Mucosa of gallbladder (tissue), 1 donor: ENCODE data around the gene MOG. TPM values are rescaled to one million over a fixed set of nuclear protein-coding genes. Genes with fewer than 3 reads are reported as not detected.
A peak's percentile ranks its signal among the peaks of the same experiment; 100 is the strongest.

Experiments
- DNase-seq: peaks from one replicate; pipeline ENCODE4 v3.0.0-alpha.2; 2020; ENCODE audit warnings: low spot score
- total RNA-seq: library from RNA; stranded (reverse); gene quantifications from one replicate; pipeline ENCODE4 v1.2.1, GENCODE V29; 2021
- donor health status: DM: no; HTN: no; CAD: no.

Gene MOG
- total RNA-seq, 1 donor from 2014 or later = not detected

DNA sequence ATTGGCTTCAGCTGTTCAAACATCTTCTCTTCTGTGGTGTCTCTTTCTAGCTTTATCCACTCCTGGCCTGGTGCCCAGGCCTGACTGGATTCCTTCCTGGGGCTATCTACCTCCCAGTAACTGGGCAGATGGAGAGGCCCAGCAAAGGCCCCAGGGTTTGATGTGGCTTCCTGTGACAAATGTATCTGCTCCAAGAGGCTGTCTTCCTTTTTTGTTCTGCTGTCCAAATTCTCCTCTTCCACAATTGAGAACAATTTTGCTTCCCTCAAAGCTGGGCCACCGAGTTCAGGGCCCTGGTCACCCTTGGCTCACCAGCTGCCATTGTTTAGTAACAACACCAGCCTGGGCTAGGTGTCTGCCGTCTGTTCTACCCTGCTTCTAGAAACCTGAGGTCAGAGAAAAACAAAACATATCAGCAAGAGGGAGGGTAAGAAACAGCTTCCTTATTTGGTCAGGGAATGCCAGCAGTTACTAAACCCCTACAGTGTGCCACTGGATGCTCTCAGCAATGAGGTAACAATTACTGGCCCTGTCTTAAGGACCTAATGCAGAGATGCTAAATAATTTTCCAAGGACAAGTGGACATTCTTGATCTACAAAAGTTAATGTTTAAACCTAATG lies 20.2 kb downstream of the MOG start:
- peak; percentile 12 for DNase-seq

DNA sequence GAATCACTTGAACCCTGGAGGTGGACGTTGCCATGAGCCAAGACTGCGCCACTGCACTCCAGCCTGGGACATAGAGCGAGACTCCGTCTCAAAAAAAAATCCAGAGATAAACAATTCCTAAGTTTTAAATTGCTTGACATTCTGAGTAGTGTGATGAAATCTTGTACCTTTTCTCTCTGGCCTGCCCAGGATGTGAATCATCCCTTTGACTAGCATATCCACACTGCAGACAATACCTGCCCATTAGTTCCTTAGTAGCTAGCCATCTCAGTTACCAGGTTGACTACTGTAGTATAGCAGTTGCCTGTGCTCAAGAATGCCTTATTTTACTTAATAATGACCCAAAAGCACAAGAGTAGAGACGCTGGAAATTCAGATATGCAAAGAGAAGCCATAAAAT lies 21.2 kb downstream of the MOG start:
- no peak for DNase-seq

DNA sequence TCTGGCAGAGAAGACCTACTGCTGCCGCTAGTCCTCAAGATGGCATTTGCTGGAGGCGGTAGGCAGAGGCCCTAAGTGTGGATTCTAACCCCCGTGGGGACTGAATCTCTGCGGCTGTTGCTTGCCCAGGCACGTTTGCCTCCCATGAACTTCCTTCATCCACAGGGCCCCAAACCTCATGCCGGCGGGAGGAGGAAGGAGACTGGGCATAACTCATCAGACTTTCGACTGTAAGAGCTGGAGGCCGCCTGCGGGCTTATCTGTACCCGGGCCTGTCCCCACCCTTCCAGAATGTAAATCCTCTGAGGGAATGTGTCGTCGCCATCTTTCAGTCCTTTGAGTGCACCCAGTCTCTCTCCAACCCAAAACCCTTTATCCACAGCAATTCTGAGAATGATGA lies 23.1 kb downstream of the MOG start:
- no peak for DNase-seq

DNA sequence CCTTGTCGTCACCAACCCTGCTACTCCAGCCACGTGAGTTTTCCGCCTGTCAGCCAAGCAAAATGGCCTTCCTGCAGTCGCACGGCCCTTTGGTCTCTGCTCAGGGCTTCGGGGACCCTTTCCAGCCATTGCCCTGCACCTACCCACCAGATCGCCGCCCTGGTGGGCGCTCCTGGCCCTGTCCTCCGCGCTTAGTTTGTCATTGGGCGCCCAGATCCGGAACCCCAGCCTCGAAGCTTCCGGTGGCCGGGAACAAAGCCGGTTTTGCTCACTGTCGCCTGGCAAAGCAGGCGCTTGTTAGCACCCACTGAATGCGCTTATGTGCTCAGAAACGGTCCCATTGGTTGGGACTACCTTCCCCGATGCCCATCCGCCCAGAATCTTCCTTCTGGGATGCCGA lies 23.5 kb downstream of the MOG start:
- DNase-seq = no peak

DNA sequence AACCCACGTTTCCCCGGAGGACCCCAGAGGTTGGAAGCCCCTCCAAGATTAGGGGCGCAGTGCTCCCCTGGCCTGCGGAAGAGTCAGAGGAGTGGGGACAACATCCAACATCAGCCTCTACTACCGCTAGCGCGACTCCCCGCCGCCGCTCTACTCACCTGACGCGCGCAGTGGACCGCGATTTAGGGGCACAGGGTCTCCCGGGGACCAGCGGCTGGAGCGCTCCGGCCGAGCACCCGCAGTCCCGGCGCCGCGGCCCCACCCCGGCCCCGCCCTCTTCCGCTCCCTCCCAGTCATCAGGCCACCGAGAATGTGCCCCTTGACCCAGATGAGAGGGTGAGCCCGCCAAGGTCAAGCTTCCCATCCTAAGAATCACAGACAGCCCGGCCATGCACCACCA lies 24.0 kb downstream of the MOG start, which contains the start of gene ZFP57:
Gene ZFP57 (minus strand): TSS at position 249 of the 400 bp plus-strand sequence. CDS start 4,149 bp downstream, outside the sequence.
- no peak for DNase-seq

DNA sequence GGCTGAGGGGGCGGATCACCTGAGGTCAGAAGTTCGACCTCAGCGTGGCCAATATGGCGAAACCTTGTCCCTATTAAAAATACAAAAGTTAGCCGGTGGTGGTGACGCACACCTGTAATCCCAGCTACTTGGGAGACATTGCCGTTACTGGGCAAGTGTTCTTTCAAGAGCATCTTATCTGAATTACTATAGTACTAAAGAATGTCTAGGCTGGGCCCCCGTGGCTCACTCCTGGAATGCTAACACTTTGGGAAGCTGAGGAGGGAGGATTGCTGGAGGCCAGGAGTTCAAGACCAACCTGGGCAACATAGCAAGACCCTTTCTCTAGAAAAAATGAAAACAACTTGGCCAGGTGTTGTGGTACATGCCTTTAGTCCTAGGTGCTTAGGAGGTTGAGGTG lies 24.9 kb downstream of the MOG start:
- no peak for DNase-seq

DNA sequence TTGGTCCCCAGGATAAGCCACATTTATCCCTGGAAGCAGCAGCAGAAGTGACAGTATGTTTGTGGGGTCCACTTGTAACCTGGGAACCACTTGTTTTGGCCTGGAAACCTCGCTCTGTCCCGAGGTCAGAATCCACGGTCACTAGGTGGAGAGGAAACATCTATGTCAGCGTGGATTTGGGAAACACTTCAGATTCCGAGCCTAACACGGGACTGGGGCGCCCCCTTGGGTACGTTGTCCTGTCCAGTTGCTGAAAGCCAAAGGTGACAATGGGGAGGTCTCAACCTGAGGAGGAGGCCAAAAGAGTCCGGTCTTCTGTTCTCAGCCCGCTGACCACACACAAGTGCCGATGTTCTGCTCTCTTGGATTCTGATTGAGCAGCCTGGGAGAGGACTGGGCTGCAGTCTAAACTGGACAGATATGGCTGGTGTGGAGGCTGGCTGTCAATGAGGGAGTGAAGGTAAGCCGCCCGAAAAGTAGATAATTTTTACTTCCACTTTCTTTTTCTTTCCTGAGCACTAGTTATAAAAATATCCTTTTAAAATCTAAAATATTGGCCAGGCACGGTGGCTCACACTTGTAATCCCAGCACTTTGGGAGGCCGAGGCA lies 28.9 kb downstream of the MOG start:
- peak; percentile 13 for DNase-seq

DNA sequence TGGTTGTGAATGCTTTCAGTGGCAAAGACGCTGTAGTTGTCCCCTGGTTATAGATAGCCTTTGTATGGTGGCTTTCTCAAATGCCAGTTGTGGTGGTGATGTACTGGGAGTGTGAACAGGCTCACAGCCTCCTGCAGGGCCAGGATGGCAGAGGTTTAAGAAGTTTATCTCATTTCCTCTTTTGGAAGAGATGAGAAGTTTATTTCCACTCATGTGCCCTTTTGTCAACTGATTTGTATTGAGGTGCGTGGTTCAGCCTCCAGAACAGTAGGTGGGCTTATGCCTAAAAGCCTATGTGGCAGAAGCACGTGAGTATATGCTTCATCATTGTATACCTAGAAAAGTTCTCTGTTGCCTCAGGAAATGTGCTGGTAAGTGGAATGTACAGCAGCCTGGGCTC lies 37.7 kb downstream of the MOG start:
- no peak for DNase-seq

DNA sequence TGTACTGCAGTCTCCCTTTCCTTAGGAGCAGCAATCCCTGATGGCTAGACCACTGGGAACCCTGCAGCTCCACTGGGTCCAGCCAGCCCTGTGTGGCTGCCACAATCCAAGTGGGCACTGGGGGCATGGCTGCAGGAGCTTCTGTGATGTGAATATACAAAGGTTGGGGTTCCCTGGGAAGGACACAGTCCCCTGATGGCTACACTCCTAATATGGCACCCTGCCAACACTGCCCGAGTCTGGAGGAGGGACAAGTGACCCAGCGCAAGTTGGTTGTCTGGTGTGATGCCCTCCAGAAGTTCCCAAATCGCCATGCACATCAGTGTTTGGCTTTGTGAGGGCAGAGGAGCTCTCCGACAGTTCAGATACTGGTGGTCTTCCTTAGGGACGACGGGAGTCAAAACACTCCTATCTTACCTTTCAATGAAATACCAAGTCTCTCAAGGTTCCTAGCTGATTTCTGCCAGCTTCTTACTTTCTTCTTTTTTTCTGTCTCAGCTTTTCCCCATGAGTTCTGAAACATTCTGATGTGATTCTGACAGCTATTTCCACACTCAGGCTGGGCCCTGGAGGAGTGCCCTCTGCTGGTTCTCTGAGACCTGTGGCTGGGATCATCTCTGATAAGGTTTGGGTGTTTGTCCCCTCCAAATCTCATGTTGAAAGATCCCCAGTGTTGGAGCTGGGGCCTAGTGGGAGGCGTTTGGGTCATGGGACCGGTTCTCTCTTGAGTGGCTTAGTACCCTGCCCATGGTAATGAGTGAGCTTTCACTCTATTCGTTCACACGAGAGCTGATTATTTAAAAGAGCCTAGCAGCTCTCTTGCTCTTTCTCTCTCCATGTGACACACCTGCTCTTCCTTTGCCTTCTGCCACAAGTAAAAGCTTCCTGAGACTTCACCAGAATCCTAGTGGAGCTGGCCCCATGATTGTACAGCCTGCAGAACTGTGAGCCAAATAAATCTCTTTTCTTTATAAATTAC lies 39.5 kb downstream of the MOG start:
- DNase-seq = no peak

DNA sequence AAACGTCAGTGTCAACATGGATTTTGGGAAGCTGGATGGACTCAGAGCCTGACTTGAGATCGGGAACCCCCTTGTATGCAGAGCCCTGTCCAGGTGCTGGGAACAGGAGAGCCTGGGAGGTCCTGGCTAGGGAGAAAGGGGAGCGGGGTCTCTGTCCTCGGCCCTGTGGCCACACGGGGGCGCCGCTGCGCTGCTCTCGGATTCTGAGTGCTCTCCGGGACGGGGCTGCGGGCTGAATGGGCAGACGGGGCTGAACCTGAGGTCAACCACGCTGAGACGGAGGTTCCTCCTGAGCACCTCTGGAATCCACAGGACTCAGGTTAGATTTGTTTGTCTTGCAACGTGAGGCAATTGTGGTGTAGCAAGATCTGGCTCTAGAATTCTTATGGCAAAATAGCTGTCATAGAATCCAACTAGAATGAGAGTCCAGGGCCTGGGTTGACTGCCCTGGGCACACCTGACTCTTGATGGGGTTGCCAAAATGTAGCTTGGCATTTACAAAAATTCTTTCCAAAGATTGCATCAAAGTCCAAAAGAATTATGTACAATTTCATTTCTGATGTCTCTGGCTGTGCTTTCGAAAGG lies 45.7 kb downstream of the MOG start:
- DNase-seq = no peak

DNA sequence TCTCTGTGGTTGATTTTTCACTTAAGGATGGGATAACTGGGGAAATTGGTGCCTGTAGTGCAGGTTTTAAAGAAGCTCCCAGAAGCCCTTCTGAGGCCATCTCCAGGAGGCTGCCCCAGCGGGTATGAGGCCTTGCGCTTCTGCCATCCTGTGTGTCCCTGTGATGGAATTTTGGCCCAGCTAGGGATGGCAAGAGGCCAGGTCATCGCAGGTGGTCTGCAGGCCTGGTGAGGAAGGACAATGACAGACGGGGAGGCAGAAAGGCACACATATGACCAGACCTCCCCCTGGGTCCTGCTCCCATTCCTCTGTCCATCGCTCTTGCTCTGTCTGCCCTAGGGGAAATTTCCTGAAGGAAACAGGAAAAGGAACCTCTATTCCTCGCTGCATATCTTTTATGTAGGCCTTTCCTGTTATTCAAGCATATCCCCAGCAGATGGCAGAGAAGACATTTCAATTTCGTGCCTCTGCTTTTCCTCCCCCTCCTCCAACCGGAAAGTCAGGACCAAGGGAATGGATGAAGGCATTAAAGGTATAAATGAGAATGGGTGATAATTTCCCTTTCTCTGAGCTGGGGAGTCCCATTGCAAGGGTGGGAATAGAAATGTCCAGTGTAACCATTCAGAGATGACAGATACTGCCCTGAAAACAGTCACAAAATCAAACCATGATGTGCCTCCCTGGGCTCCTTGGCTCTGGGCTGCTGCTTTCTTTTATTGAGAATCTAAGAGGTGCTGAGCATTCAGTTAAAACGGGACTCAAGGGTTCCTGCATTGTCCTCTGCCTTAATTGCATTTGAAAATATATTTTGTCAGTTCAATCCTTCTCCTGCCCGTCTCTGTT lies 48.7 kb downstream of the MOG start:
- peak; percentile 43 for DNase-seq

DNA sequence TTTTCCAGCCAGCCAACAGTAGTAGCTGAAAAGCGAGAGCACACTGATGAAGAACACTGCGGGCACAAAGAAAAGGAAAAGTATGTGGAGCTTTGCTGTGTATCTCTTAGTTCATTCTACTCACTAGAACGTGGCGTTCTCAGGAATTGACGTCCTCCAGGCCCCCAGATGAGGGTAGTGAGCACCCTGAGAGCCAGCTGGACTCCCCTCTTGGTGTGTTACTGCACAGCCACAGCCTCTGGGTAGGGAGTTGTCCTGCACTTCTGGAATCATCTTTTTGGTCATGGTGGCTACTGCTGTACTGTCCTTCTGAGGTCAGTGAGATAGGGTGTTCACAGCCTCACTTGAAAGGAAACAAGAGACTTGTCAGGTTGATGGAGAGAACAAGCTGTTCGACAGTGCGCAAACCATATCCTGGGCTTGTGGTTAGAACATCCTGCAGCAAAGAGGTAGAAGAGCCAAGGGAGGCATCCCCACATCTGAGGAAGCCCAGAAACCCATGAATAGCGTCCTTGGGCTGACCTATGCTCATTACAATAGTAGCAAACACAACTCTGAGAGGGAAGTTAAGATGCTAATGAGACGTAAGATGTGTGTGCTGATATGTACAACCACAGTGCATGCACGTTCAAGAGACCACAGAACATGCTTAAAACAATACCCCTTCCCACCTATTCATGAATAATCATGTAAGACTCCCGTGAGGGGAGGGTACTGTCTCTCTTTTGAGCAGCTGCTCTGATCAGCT lies 51.7 kb downstream of the MOG start:
- peak; percentile 19 for DNase-seq

DNA sequence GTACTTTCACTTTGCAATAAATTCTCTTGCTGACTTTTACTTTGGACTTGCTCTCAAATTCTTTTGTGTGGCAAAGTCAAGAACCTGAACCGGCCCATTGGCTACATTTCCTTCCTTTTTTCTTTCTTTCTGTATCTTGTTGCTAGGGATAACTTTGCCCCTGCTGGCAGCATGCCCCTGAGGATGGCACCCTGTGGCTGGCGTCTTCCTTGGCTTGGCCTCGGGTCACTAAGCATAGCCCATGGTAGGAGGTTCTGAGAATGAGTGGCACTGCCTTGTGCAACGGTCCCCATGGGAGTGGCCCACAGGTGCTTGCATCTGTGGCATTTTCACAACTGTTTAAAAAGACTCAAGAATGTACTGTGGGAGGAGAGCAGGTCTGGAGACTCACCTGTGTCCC lies 52.3 kb downstream of the MOG start:
- no peak for DNase-seq

DNA sequence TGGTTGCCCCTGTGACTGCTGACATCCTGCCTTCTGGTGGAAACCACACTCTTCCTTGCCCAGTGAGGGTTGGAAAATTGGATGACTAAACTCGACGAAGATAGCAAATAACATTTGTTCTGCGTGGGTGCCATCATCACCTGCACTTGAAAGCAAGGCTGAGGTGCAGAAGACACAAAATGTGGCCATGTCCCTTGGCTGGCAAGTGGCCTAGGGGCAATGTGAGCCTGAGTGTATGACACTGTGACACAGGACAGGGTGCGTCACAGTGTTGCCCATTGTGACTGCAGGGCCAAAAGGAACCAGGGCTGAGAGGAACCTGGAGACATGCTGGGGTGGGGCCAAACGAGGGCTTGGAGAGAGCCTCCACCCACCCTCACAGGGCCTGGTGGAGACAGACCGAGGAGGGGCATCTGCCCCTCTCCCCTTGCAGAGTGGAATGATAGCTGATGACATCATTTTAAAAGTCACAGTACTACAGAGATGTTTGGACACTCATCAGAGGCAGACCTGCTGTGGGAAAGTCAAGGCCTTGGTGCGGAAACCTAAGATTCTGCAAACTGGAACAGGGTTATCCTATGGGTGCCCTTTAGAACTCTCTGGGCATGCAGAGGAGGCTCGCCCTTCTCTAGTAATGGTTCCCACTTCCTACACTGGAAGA lies 53.5 kb downstream of the MOG start:
- no peak for DNase-seq

DNA sequence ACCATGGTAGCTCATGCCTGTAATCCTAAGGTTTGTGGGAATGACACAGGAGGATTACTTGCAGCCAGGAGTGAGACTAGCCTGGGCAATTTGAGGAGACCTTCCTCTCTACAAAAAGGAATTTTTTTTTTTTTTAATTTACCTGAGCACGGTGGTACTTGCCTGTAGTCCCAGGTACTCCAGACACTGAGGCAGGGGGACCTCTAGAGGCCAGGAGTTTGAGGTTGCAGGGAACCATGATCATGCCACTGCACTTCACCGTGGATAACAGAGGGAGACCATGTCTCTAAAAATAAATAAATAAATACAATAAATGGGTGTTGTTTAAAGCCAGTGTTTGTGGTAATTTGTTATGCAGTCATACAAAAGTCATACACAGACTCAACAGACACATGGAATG lies 64.0 kb downstream of the MOG start:
- DNase-seq = no peak

Other genes starting within 250 kb of the MOG start
- not detected for gene OR12D1, start 242.2 kb upstream of the MOG start, total RNA-seq
- gene OR10C1, start 217.8 kb upstream of the MOG start, total RNA-seq = not detected
- not detected for gene OR11A1, start 200.0 kb upstream of the MOG start, total RNA-seq
- gene OR2H1, start 199.9 kb upstream of the MOG start, total RNA-seq = not detected
- gene MAS1L, start 169.1 kb upstream of the MOG start, total RNA-seq = 0.26 TPM
- not detected for gene UBD, start 97.4 kb upstream of the MOG start, total RNA-seq
- gene OR2H2, start 72.0 kb upstream of the MOG start, total RNA-seq = not detected
- gene GABBR1, start 23.9 kb upstream of the MOG start, total RNA-seq = 52.4 TPM
- 0.12 TPM for gene ZFP57, start 24.1 kb downstream of the MOG start, total RNA-seq
- 87.3 TPM for gene HLA-F, start 66.3 kb downstream of the MOG start, total RNA-seq
- gene HLA-G, start 170.7 kb downstream of the MOG start, total RNA-seq = 0.52 TPM